H1 (cell line): ENCODE results near the gene PRRC2C. TPM values are rescaled to one million over a fixed set of nuclear protein-coding genes. Genes with fewer than 3 reads are reported as not detected.

ENCODE experiments used
- CTCF ChIA-PET: fragments of 300-600 bp; sonication (Branson Sonifier 250); formaldehyde crosslinking; loops from one replicate; lab custom pipeline; 2021; ENCODE audit not compliant: partially characterized antibody; lab: Charles Lee
- POLR2A ChIA-PET: fragments of 300-600 bp; sonication (Branson Sonifier 250); formaldehyde crosslinking; loops from one replicate; lab custom pipeline; 2021; ENCODE audit warnings: inconsistent platforms; ENCODE audit not compliant: partially characterized antibody; lab: Charles Lee
- DNase-seq, 2 experiments: peaks; one replicate each; pipeline versions ENCODE4 v3.0.0 to v3.0.0-alpha.2; 2010 to 2022; ENCODE audit warnings: low spot score in 2 of 2, low read depth in 1 of 2, mixed read lengths in 1 of 2
- FAIRE-seq: peaks from 2 replicates; lab custom pipeline; 2011; peaks lifted over from hg19 to GRCh38; lab: Jason Lieb, UNC
- H2AFZ ChIP-seq: 2 replicates; pipeline ENCODE4 v1.8.1; 2012; ENCODE audit warnings: low read length, inconsistent platforms
- H2AK5ac ChIP-seq: 2 replicates; pipeline ENCODE4 v1.6.1; 2013; ENCODE audit warnings: low read depth, low read length
- H2BK120ac ChIP-seq: replicated peaks from 2 replicates; pipeline ENCODE3; 2013; ENCODE audit warnings: low read depth, low read length, inconsistent platforms
- H2BK12ac ChIP-seq: 2 replicates; pipeline ENCODE4 v1.6.1; 2013; ENCODE audit warnings: low read depth, low read length
- H2BK15ac ChIP-seq: 2 replicates; pipeline ENCODE4 v1.6.1; 2013; ENCODE audit warnings: low read length
- H2BK20ac ChIP-seq: 2 replicates; pipeline ENCODE4 v1.6.1; 2013; ENCODE audit warnings: low read length
- H2BK5ac ChIP-seq: 2 replicates; pipeline ENCODE4 v1.6.1; 2013; ENCODE audit warnings: low read depth, low read length
- H3K14ac ChIP-seq: 2 replicates; pipeline ENCODE4 v1.6.1; 2013; ENCODE audit warnings: inconsistent platforms; ENCODE audit not compliant: insufficient read length
- H3K18ac ChIP-seq: 2 replicates; pipeline ENCODE4 v1.6.1; 2013; ENCODE audit warnings: low read length; ENCODE audit errors: extremely low read depth
- H3K23ac ChIP-seq: 2 replicates; pipeline ENCODE4 v1.6.1; 2013; ENCODE audit warnings: inconsistent platforms; ENCODE audit not compliant: insufficient read length
- H3K23me2 ChIP-seq: 2 replicates; pipeline ENCODE4 v1.6.1; 2013; ENCODE audit warnings: low read depth, low read length
- H3K27ac ChIP-seq: 2 replicates; pipeline ENCODE4 v1.6.1; 2011; ENCODE audit warnings: low read depth, low read length, inconsistent platforms
- H3K27me3 ChIP-seq, 4 experiments: replicated peaks in 1 of 4; 1 replicate in 1 of 4; 2 replicates in 3 of 4; pipeline versions ENCODE4 v1.6.1 to v1.8.1; 2011 to 2013; ENCODE audit warnings: low read length in 3 of 4, mild to moderate bottlenecking in 3 of 4, inconsistent platforms in 2 of 4, mixed read lengths in 2 of 4, moderate library complexity in 1 of 4; ENCODE audit not compliant: control insufficient read depth in 3 of 4, insufficient read depth in 3 of 4; ENCODE audit errors: extremely low read depth in 1 of 4
- H3K36me3 ChIP-seq, 4 experiments: 2 replicates each; pipeline versions ENCODE4 v1.6.1 to v1.8.1; 2011 to 2013; ENCODE audit warnings: mild to moderate bottlenecking in 4 of 4, low read length in 3 of 4, moderate library complexity in 2 of 4, control low read depth in 1 of 4, inconsistent platforms in 1 of 4; ENCODE audit not compliant: insufficient read depth in 4 of 4, control insufficient read depth in 2 of 4
- H3K4ac ChIP-seq: replicated peaks from 2 replicates; pipeline ENCODE3; 2013; ENCODE audit warnings: low read length, low read depth, mixed read lengths, inconsistent platforms; ENCODE audit not compliant: insufficient read length
- H3K4me1 ChIP-seq, 4 experiments: replicated peaks in 1 of 4; 1 replicate in 1 of 4; 2 replicates in 3 of 4; pipeline versions ENCODE4 v1.6.1 to v1.8.1; 2011 to 2013; ENCODE audit warnings: low read length in 3 of 4, inconsistent platforms in 2 of 4, mixed read lengths in 1 of 4; ENCODE audit not compliant: insufficient read depth in 4 of 4, control insufficient read depth in 3 of 4
- H3K4me2 ChIP-seq, 2 experiments: 2 replicates each; pipeline versions ENCODE4 v1.6.1 to v1.8.1; 2011 to 2013; ENCODE audit warnings: low read depth in 2 of 2, low read length in 2 of 2, control low read depth in 1 of 2, inconsistent platforms in 1 of 2, mild to moderate bottlenecking in 1 of 2; ENCODE audit not compliant: insufficient read depth in 1 of 2
- H3K4me3 ChIP-seq, 4 experiments: fragments of 200-600, 300-600 bp in 1 of 4; sonication (generic), shearing (Covaris generic), sonication (Bioruptor Twin) in 1 of 4; 2 replicates each; pipeline versions ENCODE4 v1.5.1 to v1.8.1; 2011 to 2016; ENCODE audit warnings: low read length in 4 of 4, low read depth in 3 of 4, control low read depth in 2 of 4, inconsistent platforms in 2 of 4, mild to moderate bottlenecking in 2 of 4, mixed read lengths in 1 of 4, moderate library complexity in 1 of 4; ENCODE audit not compliant: insufficient read depth in 2 of 4; ENCODE audit errors: extremely low read depth in 1 of 4
- H3K56ac ChIP-seq: replicated peaks from 2 replicates; pipeline ENCODE3; 2013; ENCODE audit warnings: low read depth, mild to moderate bottlenecking, mixed read lengths, low read length, inconsistent platforms; ENCODE audit not compliant: insufficient read length
- H3K79me1 ChIP-seq: 2 replicates; pipeline ENCODE4 v1.6.1; 2013; ENCODE audit warnings: low read depth, low read length, control low read depth
- H3K79me2 ChIP-seq, 2 experiments: 2 replicates each; pipeline versions ENCODE4 v1.6.1 to v1.8.1; 2012 to 2013; ENCODE audit warnings: low read length in 2 of 2, mild to moderate bottlenecking in 2 of 2, inconsistent platforms in 1 of 2; ENCODE audit not compliant: insufficient read depth in 2 of 2, control insufficient read depth in 1 of 2
- H3K9ac ChIP-seq, 4 experiments: replicated peaks in 1 of 4; 1 replicate in 1 of 4; 2 replicates in 3 of 4; pipeline versions ENCODE4 v1.6.1 to v1.8.1; 2011 to 2013; ENCODE audit warnings: low read depth in 3 of 4, low read length in 3 of 4, control low read depth in 2 of 4, mild to moderate bottlenecking in 2 of 4, moderate library complexity in 2 of 4, inconsistent platforms in 1 of 4; ENCODE audit errors: extremely low read depth in 1 of 4
- H3K9me3 ChIP-seq, 2 experiments: 2 replicates each; pipeline versions ENCODE4 v1.6.1 to v1.8.1; 2012 to 2013; ENCODE audit warnings: mild to moderate bottlenecking in 2 of 2, moderate library complexity in 2 of 2, control low read depth in 1 of 2, inconsistent platforms in 1 of 2, low read depth in 1 of 2, low read length in 1 of 2, mixed read lengths in 1 of 2; ENCODE audit not compliant: insufficient read depth in 2 of 2
- H4K20me1 ChIP-seq, 2 experiments: replicated peaks in 1 of 2; 2 replicates each; pipeline versions ENCODE3 to v1.8.1; 2011 to 2013; ENCODE audit warnings: inconsistent platforms in 2 of 2, low read length in 2 of 2, mild to moderate bottlenecking in 1 of 2; ENCODE audit not compliant: insufficient read depth in 2 of 2, control insufficient read depth in 1 of 2
- H4K5ac ChIP-seq: 2 replicates; pipeline ENCODE4 v1.6.1; 2013; ENCODE audit warnings: low read length, low read depth, mixed read lengths, inconsistent platforms; ENCODE audit not compliant: insufficient read length
- H4K8ac ChIP-seq: 2 replicates; pipeline ENCODE4 v1.8.0; 2013; ENCODE audit warnings: mild to moderate bottlenecking, moderate library complexity, low read length, inconsistent platforms; ENCODE audit not compliant: insufficient read depth; ENCODE audit errors: extremely low read depth
- H4K91ac ChIP-seq: replicated peaks from 2 replicates; pipeline ENCODE3; 2013; ENCODE audit warnings: low read length, mixed read lengths, inconsistent platforms; ENCODE audit not compliant: insufficient read length
- JUN ChIP-seq: IDR thresholded peaks from 2 replicates; pipeline ENCODE4 v1.6.1; 2011; ENCODE audit warnings: low read depth, mild to moderate bottlenecking, improper control_type of control experiment, low read length
- SP1 ChIP-seq: IDR thresholded peaks from 2 replicates; pipeline ENCODE4 v1.6.1; 2011; ENCODE audit warnings: low read depth, low read length
- USF2 ChIP-seq: IDR thresholded peaks from 2 replicates; pipeline ENCODE4 v1.6.1; 2011; ENCODE audit warnings: low read length, improper control_type of control experiment
- WGBS, 2 experiments: shearing (Covaris generic) in 1 of 2; methylation state at CpG; one replicate each; pipeline versions ENCODE4 v1.1.6 to v1.1.7; 2013 to 2015; ENCODE audit warnings: low lambda C conversion rate in 2 of 2, mixed read lengths in 2 of 2, inconsistent platforms in 1 of 2, low coverage in 1 of 2, missing lambda C conversion rate in 1 of 2; ENCODE audit not compliant: insufficient replicate concordance in 2 of 2, insufficient coverage in 1 of 2, insufficient read length in 1 of 2; ENCODE audit errors: extremely low coverage in 1 of 2, missing lambda C conversion rate in 1 of 2; 5-methylcytosine and 5-hydroxymethylcytosine counted together
- polyA plus RNA-seq, 7 experiments: library from polyadenylated mRNA; depleted of rRNA in 3 of 7; stranded (reverse) in 5 of 7; unstranded in 2 of 7; fragments of >200 nt in 5 of 7; fragments of 200-250 nt in 2 of 7; gene quantifications; 1 replicate in 5 of 7; 2 replicates in 1 of 7; 4 replicates in 1 of 7; pipeline versions ENCODE4 v1.2.1 to v1.2.3, GENCODE V29; 2011 to 2013; ENCODE audit warnings: missing spikeins in 2 of 7, mixed read lengths in 2 of 7
- total RNA-seq: library from RNA; stranded (reverse); fragmentation: NEBNext Ultra II Directional; extraction: Animal tissue kit (Norgen Biotek cat#: 25700); gene quantifications from 2 replicates; pipeline ENCODE4 v1.2.1, GENCODE V29; 2021

Gene PRRC2C
- total and polyA plus RNA-seq, 2 of the 8 experiments (the other 6 are each of a cell fraction or from before 2014, with no cell fraction given) = 125 to 264 TPM

- no peaks in the 10 kb centered on the region for H3K79me2 ChIP-seq
- H3K4ac ChIP-seq = no peak overlapping the region
- no peak overlapping the region for H2BK20ac ChIP-seq
- no peak overlapping the region for H3K23ac ChIP-seq
- H2AK5ac ChIP-seq = no peak overlapping the region
- FAIRE-seq (no peak), DNase-seq (no peak)
- H3K27ac ChIP-seq = no peak overlapping the region
- H3K9me3 ChIP-seq = no peaks in the 10 kb centered on the region
- no peaks in the 10 kb centered on the region for H3K79me1 ChIP-seq
- H3K4me2 ChIP-seq = no peak overlapping the region
- ChIA-PET CTCF (no interaction called here), POLR2A (no interaction called here)
- no peaks in the 10 kb centered on the region for H3K4me1 ChIP-seq
- H2BK120ac ChIP-seq = no peak overlapping the region
- WGBS, 2 experiments = 88% methylated on average over 2 of the region's 2 CpGs; no CpG with 5 or more reads in 1 of the 2 experiments
- H2AFZ ChIP-seq = no peak overlapping the region
- no peak overlapping the region for H2BK5ac ChIP-seq
- H3K14ac ChIP-seq = no peak overlapping the region
- H3K18ac ChIP-seq = no peak overlapping the region
- no peak overlapping the region for H2BK12ac ChIP-seq
- H3K27me3 ChIP-seq = no peaks in the 10 kb centered on the region
- no peak overlapping the region for H2BK15ac ChIP-seq
- no peak overlapping the region for H3K56ac ChIP-seq
- peaks cover 0 to 3% of the 10 kb centered on the region in 2 experiments for H4K20me1 ChIP-seq
- no peak overlapping the region for H4K5ac ChIP-seq
- H3K23me2 ChIP-seq = no peaks in the 10 kb centered on the region
- H3K36me3 ChIP-seq = peaks cover 12 to 79% (median 52%) of the 10 kb centered on the region in 4 experiments
- no peak overlapping the region for H4K91ac ChIP-seq
- no peak overlapping the region for H3K4me3 ChIP-seq
- no peak overlapping the region for H3K9ac ChIP-seq
- no peak overlapping the region for H4K8ac ChIP-seq
- TF ChIP-seq SP1 (no peak), JUN (no peak), USF2 (no peak)
Measured at GRCh38 chr1:171570295-171570694, 85.0 kb downstream of the PRRC2C start.
